Measurements from ENCODE around the gene SENP1.

The SENP1 gene

GRCh38 chr12:48010366-48010970, 95.4 kb downstream of the SENP1 start:
- in situ Hi-C loops (cut with HindIII; ENCODE audit: low pct_ligation_motif_present, low pct_unique_long_range_greater_than_20kb, low sequenced_read_pairs), result no loop called here
- DNase-seq, result no peak

GRCh38 chr12:48009471-48009870, 96.4 kb downstream of the SENP1 start:
- no peak for DNase-seq

GRCh38 chr12:48008950-48009349, 96.9 kb downstream of the SENP1 start:
- in situ Hi-C loops (cut with HindIII; ENCODE audit: low pct_ligation_motif_present, low pct_unique_long_range_greater_than_20kb, low sequenced_read_pairs), result no loop called here
- DNase-seq, result no peak

More at GRCh38 chr12:48009471-48009870, 96.4 kb downstream of the SENP1 start:
- in situ Hi-C loops (cut with HindIII; ENCODE audit: low pct_ligation_motif_present, low pct_unique_long_range_greater_than_20kb, low sequenced_read_pairs), result no loop called here

GRCh38 chr12:48008349-48008748, 97.5 kb downstream of the SENP1 start:
- no peak for DNase-seq
- in situ Hi-C loops (cut with HindIII; ENCODE audit: low pct_ligation_motif_present, low pct_unique_long_range_greater_than_20kb, low sequenced_read_pairs), result no loop called here

GRCh38 chr12:48007206-48007605, 98.7 kb downstream of the SENP1 start:
- in situ Hi-C loops (cut with HindIII; ENCODE audit: low pct_ligation_motif_present, low pct_unique_long_range_greater_than_20kb, low sequenced_read_pairs), result no loop called here

GRCh38 chr12:48005750-48006021, 100.2 kb downstream of the SENP1 start:
- DNase-seq, result no peak
- in situ Hi-C loops (cut with HindIII; ENCODE audit: low pct_ligation_motif_present, low pct_unique_long_range_greater_than_20kb, low sequenced_read_pairs), result no loop called here

More at GRCh38 chr12:48007206-48007605, 98.7 kb downstream of the SENP1 start:
- DNase-seq, result no peak

GRCh38 chr12:48005001-48005749, 100.7 kb downstream of the SENP1 start:
- no peak for DNase-seq
- in situ Hi-C loops (cut with HindIII; ENCODE audit: low pct_ligation_motif_present, low pct_unique_long_range_greater_than_20kb, low sequenced_read_pairs), result no loop called here

- in situ Hi-C loops (cut with HindIII; ENCODE audit: low pct_ligation_motif_present, low pct_unique_long_range_greater_than_20kb, low sequenced_read_pairs), result no loop called here
- no peak for DNase-seq
These were observed 101.6 kb downstream of the SENP1 start, which contains the start of gene COL2A1 for GRCh38 chr12:48004053-48004941. Gene COL2A1 (minus strand): TSS chr12:48004476. CDS start chr12:48004321, 155 bp downstream.

- in situ Hi-C loops (cut with HindIII; ENCODE audit: low pct_ligation_motif_present, low pct_unique_long_range_greater_than_20kb, low sequenced_read_pairs), result no loop called here
- no peak for DNase-seq
These were observed 102.4 kb downstream of the SENP1 start for GRCh38 chr12:48003226-48004052.

GRCh38 chr12:48002773-48003218, 103.1 kb downstream of the SENP1 start:
- peak; percentile 43 for DNase-seq
- in situ Hi-C loops (cut with HindIII; ENCODE audit: low pct_ligation_motif_present, low pct_unique_long_range_greater_than_20kb, low sequenced_read_pairs), result no loop called here

GRCh38 chr12:48002414-48002730, 103.5 kb downstream of the SENP1 start:
- no peak for DNase-seq

GRCh38 chr12:48001505-48002413, 104.1 kb downstream of the SENP1 start:
- DNase-seq, result peak; percentile 50
- in situ Hi-C loops (cut with HindIII; ENCODE audit: low pct_ligation_motif_present, low pct_unique_long_range_greater_than_20kb, low sequenced_read_pairs), result no loop called here

More at GRCh38 chr12:48002414-48002730, 103.5 kb downstream of the SENP1 start:
- in situ Hi-C loops (cut with HindIII; ENCODE audit: low pct_ligation_motif_present, low pct_unique_long_range_greater_than_20kb, low sequenced_read_pairs), result no loop called here

- in situ Hi-C loops (cut with HindIII; ENCODE audit: low pct_ligation_motif_present, low pct_unique_long_range_greater_than_20kb, low sequenced_read_pairs), result no loop called here
- peak; percentile 70 for DNase-seq
These were observed 104.9 kb downstream of the SENP1 start for GRCh38 chr12:48000878-48001504.

GRCh38 chr12:47999816-48000215, 106.1 kb downstream of the SENP1 start:
- in situ Hi-C loops (cut with HindIII; ENCODE audit: low pct_ligation_motif_present, low pct_unique_long_range_greater_than_20kb, low sequenced_read_pairs), result no loop called here
- DNase-seq, result no peak

- no peak for DNase-seq
- in situ Hi-C loops (cut with HindIII; ENCODE audit: low pct_ligation_motif_present, low pct_unique_long_range_greater_than_20kb, low sequenced_read_pairs), result no loop called here
These were observed 108.6 kb downstream of the SENP1 start for GRCh38 chr12:47997321-47997720.

- in situ Hi-C loops (cut with HindIII; ENCODE audit: low pct_ligation_motif_present, low pct_unique_long_range_greater_than_20kb, low sequenced_read_pairs), result no loop called here
- no peak for DNase-seq
These were observed 109.9 kb downstream of the SENP1 start for GRCh38 chr12:47995981-47996401.

GRCh38 chr12:47993491-47993890, 112.4 kb downstream of the SENP1 start:
- no peak for DNase-seq
- in situ Hi-C loops (cut with HindIII; ENCODE audit: low pct_ligation_motif_present, low pct_unique_long_range_greater_than_20kb, low sequenced_read_pairs), result no loop called here

All from ACHN (cell line).